ENCODE data around the gene TSC22D2. TPM values are rescaled to one million over a fixed set of nuclear protein-coding genes. Genes with fewer than 3 reads are reported as not detected.

Gene TSC22D2
- total RNA-seq, 1 donor from 2014 or later: 39.8 TPM

GRCh38 chr3:150385296-150386242, 22.5 kb upstream of the TSC22D2 start:
- TF ChIP-seq CTCF (IDR thresholded peaks at IDR 0.05): peak; percentile 15
- Mint-ChIP-seq H3K4me3 (ENCODE audit: unreplicated experiment) (no peak overlapping the region), H3K9me3 (ENCODE audit: low read depth) (no peaks in the 10 kb centered on the region), H3K27ac (ENCODE audit: unreplicated experiment) (no peak overlapping the region), H3K36me3 (ENCODE audit: low read depth) (no peaks in the 10 kb centered on the region), H3K27me3 (ENCODE audit: low read depth) (no peaks in the 10 kb centered on the region), H3K4me1 (ENCODE audit: low read depth) (peaks cover 25% of the 10 kb centered on the region)
- DNase-seq (ENCODE audit: low spot score): no peak

GRCh38 chr3:150388498-150389418, 19.3 kb upstream of the TSC22D2 start:
- no peak overlapping the region for H3K4me3 Mint-ChIP-seq (ENCODE audit: unreplicated experiment)
- peaks cover 25% of the 10 kb centered on the region for H3K4me1 Mint-ChIP-seq (ENCODE audit: low read depth)
- peak overlapping the region; percentile 75 for H3K27ac Mint-ChIP-seq (ENCODE audit: unreplicated experiment)
- no peaks in the 10 kb centered on the region for H3K27me3 Mint-ChIP-seq (ENCODE audit: low read depth)
- no peaks in the 10 kb centered on the region for H3K9me3 Mint-ChIP-seq (ENCODE audit: low read depth)
- TF ChIP-seq CTCF (IDR thresholded peaks at IDR 0.05): no peak
- DNase-seq (ENCODE audit: low spot score): no peak
- peaks cover 3% of the 10 kb centered on the region for H3K36me3 Mint-ChIP-seq (ENCODE audit: low read depth)

GRCh38 chr3:150390087-150390486, 18.0 kb upstream of the TSC22D2 start:
- H3K27me3 Mint-ChIP-seq (ENCODE audit: low read depth): no peaks in the 10 kb centered on the region
- H3K36me3 Mint-ChIP-seq (ENCODE audit: low read depth): peaks cover 3% of the 10 kb centered on the region
- peaks cover 18% of the 10 kb centered on the region for H3K4me1 Mint-ChIP-seq (ENCODE audit: low read depth)
- no peak for DNase-seq (ENCODE audit: low spot score)
- H3K4me3 Mint-ChIP-seq (ENCODE audit: unreplicated experiment): no peak overlapping the region
- TF ChIP-seq CTCF (IDR thresholded peaks at IDR 0.05): no peak
- H3K27ac Mint-ChIP-seq (ENCODE audit: unreplicated experiment): no peak overlapping the region
- no peaks in the 10 kb centered on the region for H3K9me3 Mint-ChIP-seq (ENCODE audit: low read depth)

GRCh38 chr3:150391161-150391560, 16.9 kb upstream of the TSC22D2 start:
- Mint-ChIP-seq H3K4me1 (ENCODE audit: low read depth) (peaks cover 18% of the 10 kb centered on the region), H3K27me3 (ENCODE audit: low read depth) (no peaks in the 10 kb centered on the region), H3K9me3 (ENCODE audit: low read depth) (no peaks in the 10 kb centered on the region), H3K4me3 (ENCODE audit: unreplicated experiment) (no peak overlapping the region), H3K36me3 (ENCODE audit: low read depth) (peaks cover 3% of the 10 kb centered on the region), H3K27ac (ENCODE audit: unreplicated experiment) (no peak overlapping the region)
- no peak for DNase-seq (ENCODE audit: low spot score)
- no peak for TF ChIP-seq CTCF (IDR thresholded peaks at IDR 0.05)

- TF ChIP-seq CTCF (IDR thresholded peaks at IDR 0.05): no peak
- Mint-ChIP-seq H3K9me3 (ENCODE audit: low read depth) (no peaks in the 10 kb centered on the region), H3K4me1 (ENCODE audit: low read depth) (peaks cover 16% of the 10 kb centered on the region), H3K36me3 (ENCODE audit: low read depth) (peaks cover 3% of the 10 kb centered on the region), H3K4me3 (ENCODE audit: unreplicated experiment) (no peak overlapping the region), H3K27me3 (ENCODE audit: low read depth) (no peaks in the 10 kb centered on the region), H3K27ac (ENCODE audit: unreplicated experiment) (no peak overlapping the region)
- DNase-seq (ENCODE audit: low spot score): no peak
These were observed 14.4 kb upstream of the TSC22D2 start for GRCh38 chr3:150393745-150394144.

Data from chondrocyte (in vitro differentiated cells).